ENCODE results near the gene COL26A1.
"Not testable (repeated sequence)": the region's sequence is repeated elsewhere in the genome, so short reads cannot be mapped to it uniquely, and the experiment has no call there.

Gene COL26A1

DNA sequence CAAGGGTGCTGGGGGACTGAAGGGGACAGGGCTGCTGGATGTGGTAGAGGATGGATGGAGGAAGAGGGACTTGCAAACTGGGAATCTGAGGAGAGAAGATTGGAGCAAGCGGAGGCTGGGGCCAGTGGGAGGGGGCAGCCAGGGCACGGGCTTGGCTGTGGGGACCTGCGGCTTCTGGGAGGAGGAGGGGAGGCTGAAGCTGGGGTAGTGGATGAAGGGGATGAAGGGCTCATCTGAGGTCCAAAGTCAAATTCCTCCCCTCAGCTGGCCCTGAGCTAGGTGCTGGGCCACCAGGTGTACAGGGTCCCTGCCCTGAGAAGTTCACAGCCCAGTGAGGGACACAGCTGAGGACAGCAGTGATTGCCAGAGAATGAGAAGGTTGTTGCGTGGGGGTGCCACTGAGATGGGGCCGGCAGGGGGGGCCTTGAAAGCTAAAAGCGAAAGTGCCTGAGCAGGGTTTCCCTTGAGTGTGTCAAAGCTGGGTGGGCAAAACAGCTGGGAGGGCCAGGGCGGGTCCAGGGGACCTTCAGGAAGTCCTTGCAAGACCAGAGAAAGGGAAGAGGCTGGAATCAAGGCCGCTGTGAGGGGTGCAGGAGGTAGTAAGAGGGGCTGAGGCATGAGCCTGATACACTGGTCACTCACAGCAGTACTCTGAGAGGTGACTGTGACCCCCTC lies 191.2 kb downstream of the COL26A1 start:
- peak; percentile 4 for DNase-seq (ENCODE audit: low spot score)

DNA sequence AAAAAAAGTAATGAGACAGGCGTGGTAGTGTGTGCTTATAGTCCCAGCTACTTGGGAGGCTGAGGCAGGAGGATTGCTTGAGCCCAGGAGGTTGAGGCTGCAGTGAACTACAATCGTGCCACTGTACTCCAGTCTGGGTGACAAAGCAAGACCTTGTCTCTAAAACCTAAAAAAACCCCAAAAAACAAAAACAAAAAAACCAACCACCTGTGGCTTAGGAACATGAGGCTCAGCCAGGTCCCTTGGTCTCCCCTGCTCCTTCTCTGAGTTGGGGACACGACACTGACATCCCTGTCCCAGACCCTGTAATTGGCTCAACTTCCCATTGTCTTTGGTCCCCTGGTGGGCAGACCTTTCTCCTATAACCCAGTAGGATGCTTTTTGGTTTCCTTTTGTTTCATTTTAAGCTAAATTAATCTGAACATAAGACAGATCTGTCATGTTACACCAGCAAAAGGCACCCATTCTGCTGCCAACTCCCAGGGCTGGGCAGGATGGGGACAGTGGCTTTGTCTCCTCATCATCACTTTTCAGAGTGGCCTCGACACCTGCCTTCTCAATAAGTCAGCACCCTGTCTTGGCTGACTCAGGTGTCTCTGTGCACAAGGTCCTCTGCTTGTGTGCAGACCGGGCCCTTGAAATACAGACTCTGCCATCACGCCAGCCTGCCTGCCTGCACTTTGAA lies 192.1 kb downstream of the COL26A1 start:
- peak; percentile 2 for DNase-seq (ENCODE audit: low spot score)

- DNase-seq (ENCODE audit: low spot score), result peak; percentile 2
Measured at GRCh38 chr7:101555269-101555920, 192.7 kb downstream of the COL26A1 start.

GRCh38 chr7:101555921-101556275 lies 193.2 kb downstream of the COL26A1 start:
- DNase-seq (ENCODE audit: low spot score), result peak; percentile 1

DNA sequence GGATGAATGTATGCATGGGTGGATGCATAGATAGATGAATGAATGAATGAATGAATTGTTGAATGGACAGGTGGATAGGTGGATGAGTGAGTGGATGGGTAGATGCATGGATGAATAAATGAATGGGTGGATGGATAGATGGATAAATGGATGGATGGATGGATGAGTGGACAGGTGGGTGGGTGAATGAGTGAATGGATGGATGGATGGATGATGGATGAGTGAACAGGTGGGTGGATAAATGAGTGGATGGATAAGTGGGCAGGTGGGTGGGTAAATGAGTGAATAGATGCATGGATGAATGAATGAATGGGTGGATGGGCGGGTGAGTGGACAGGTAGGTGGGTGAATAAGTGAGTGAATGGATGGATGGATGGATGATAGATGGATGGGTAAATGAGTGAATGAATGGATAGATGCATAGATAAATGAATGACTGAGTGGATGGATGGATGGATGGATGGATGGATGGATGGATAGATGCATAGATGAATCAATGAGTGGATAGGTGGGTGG lies 193.8 kb downstream of the COL26A1 start:
- no peak for DNase-seq (ENCODE audit: low spot score)

- DNase-seq (ENCODE audit: low spot score), result peak; percentile 1
Measured at GRCh38 chr7:101557421-101557820, 194.7 kb downstream of the COL26A1 start.

- peak; percentile 0 for DNase-seq (ENCODE audit: low spot score)
Measured at GRCh38 chr7:101557978-101558741, 195.5 kb downstream of the COL26A1 start.

GRCh38 chr7:101558742-101559325 lies 196.2 kb downstream of the COL26A1 start:
- DNase-seq (ENCODE audit: low spot score), result peak; percentile 12

GRCh38 chr7:101559586-101559985 lies 196.9 kb downstream of the COL26A1 start:
- peak; percentile 0 for DNase-seq (ENCODE audit: low spot score)

DNA sequence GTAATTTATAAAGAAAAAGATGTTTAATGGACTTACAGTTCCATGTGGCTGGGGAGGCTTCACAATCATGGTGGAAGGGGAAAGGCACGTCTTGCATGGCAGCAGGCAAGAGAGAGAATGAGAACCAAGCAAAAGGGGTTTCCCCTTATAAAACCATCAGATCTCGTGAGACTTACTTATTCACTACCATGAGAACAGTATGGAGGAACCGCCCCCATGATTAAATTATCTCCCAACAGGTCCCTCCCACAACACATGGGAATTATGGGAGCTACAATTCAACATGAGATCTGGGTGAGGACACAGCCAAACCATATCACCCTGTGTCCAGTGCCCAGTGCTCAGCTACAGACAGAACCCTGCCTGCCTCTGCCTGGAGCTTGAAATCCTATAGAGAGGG lies 197.3 kb downstream of the COL26A1 start:
- DNase-seq (ENCODE audit: low spot score), result not testable (repeated sequence)

DNA sequence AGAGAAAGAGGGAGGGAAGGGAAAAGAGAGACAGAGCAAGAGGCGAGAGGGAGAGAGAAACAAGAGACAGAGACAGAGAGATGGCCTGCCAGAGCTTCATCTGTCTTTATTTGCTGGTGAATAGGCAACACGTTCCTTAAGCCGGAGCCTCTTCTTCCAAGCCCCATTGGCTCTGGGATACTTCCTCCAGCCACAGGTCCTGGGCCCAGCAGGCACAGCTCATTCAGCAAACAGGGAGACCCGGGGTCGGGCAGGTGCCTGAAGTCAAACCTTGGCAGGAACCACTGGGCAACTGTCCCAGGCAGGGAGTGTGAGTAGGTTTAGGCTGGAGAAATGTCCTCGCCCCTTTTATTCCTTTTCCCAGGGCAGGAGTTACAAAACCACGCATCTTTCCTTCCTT lies 198.2 kb downstream of the COL26A1 start:
- DNase-seq (ENCODE audit: low spot score), result peak; percentile 3

DNA sequence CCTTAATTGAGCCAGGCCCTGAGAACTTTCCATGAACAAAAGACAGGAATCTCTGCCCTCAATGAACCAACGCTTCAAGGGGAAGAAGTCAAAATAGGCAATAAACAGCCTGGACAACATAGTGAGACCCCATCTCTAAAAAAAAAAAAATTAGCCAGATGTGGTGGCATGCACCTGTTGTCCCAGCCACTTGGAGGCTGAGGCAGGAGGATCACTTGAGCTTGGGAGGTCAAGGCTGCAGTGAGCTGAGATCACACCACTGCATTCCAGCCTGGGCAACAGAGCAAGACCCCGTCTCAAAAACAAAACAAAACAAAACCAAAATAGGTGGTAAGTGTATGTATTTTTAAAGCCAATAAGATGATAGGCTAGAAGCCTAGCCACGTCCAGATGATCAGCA lies 198.6 kb downstream of the COL26A1 start:
- not testable (repeated sequence) for DNase-seq (ENCODE audit: low spot score)

DNA sequence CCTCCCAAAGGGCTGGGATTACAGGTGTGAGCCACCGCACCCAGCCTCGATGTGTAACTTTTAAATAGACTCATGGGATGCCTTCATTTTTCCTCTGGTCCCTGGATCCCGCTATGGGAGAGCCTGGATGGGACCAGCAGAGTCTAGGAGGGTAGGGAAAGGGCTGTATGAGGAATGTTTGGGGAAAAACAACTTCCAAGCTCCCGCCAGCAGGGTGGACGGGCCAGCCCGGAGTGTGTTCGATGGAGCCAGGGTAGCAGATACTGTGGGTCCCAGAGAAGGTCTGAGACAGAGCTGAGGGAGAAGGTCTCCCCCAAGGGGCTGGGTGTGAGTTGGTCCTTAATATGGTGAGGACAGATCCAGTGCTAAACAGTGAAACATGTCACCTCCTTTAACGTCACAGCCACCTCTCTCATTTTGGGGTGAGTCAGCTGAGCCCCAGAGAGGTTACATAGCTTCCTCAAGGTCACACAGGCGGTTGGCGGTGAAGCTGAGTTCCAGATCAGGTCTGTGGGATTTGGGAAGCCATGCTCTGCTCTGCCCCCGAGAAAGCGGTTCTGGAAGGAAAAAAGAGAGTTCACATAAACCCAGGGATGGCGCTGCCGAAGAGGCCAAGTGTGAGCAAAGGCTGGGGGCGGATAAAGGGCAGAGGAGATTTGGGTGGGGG lies 200.0 kb downstream of the COL26A1 start:
- DNase-seq (ENCODE audit: low spot score), result peak; percentile 4

GRCh38 chr7:101563198-101563901 lies 200.7 kb downstream of the COL26A1 start:
- peak; percentile 3 for DNase-seq (ENCODE audit: low spot score)

GRCh38 chr7:101563943-101564777 lies 201.5 kb downstream of the COL26A1 start:
- DNase-seq (ENCODE audit: low spot score), result peak; percentile 2

- peak; percentile 10 for DNase-seq (ENCODE audit: low spot score)
Measured at GRCh38 chr7:101564778-101565211, 202.1 kb downstream of the COL26A1 start.

GRCh38 chr7:101565601-101566209 lies 203.0 kb downstream of the COL26A1 start:
- peak; percentile 1 for DNase-seq (ENCODE audit: low spot score)

- DNase-seq (ENCODE audit: low spot score), result peak; percentile 0
Measured at GRCh38 chr7:101567230-101567629, 204.6 kb downstream of the COL26A1 start.

GRCh38 chr7:101572156-101572555 lies 209.5 kb downstream of the COL26A1 start:
- DNase-seq (ENCODE audit: low spot score), result no peak
